Superior temporal gyrus (tissue), 1 donor: Measurements from ENCODE around the gene VPS13C.

Source experiments
- DNase-seq: peaks from one replicate; pipeline ENCODE4 v3.0.0-alpha.2; 2016; ENCODE audit errors: extremely low spot score

VPS13C gene

DNA sequence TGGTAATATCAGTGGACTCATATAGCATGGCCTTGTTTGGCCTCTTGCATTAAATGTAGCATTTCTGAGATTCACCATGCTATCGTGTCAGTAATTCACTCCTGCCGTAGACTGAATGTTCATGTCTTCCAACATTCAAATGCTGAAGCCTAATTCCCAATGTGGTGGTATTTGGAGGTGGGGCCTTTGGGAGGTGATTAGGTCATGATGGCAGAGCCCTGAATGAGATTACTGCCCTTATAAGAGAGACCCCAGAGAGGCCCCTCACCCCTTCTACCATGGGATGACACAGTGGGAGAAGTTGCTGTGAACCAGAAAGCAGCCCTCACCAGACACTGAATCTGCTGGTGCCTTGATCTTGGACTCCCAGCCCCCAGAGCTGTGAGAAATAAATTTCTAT is 241.4 kb downstream of the VPS13C start:
- DNase-seq = no peak

DNA sequence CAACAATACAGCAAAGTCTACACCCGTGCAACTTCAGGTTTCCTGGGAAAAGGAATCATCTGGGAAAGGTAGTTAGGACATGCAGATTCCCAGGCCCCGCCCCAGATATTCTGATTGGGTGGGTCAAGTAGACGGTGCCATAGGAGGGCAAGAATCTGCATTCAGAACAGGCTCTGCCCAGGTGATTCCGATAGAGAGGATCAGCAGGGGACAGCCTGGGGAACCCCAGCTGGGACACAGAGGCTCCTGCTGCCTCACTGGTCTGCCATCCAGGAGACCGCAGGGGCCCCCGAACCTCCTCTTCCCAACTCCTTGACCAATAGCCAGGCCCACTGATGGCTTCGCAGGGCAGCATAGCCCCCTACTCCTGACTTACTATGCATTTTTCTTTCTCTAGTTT is 243.4 kb downstream of the VPS13C start:
- no peak for DNase-seq

DNA sequence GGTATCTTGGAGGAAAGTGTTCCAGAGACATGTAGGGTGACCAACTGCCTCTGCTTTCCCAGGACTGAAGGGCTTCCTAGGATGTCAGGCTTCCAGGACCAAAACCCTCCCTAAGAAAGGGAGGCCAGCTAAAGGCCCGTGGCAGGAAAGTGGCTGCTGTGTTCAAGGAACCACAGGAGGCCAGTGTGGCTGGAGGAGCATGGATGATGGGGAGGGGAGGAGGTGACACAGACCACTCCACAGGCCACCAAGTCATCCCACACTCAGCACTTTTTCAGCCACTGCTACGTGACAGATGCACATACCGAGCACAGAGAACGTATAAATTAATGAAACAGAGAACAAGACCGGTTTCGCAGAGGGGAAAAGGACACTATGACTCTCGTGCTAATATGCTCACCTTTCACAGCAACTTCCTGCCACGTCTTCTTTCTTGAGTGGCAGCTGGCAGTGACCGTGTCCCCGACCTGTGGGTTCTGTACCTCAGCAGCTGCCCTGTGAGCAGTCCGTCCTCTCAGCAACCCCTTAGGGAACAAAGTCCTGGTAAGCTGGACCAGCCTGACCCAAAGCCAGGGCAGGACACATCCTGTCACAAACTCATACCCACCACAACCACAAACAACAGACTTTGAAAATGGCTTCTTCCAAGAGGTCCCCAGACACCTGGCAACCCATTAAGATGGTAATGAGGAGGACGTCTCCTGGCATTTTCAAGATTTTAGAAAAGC is 244.7 kb downstream of the VPS13C start:
- DNase-seq = no peak

DNA sequence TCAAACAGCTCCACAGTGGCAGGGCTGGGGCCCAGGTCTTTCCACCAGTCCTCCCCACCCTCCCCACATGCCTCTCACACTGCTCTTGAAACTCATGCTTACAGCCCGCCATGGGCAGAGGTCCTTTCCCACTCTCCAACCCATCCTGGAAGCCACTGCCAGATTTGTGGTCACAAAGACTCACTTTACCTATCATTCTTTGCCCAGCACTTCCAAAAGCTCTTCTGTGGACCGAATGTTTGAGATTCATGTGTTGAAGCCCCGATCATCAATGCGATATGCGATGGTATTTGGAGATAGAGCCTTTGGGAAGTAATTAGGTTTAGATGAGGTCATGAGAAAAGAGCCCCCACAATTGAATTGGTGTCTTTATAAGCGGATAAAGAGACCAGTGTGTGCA is 247.8 kb downstream of the VPS13C start:
- DNase-seq = no peak

DNA sequence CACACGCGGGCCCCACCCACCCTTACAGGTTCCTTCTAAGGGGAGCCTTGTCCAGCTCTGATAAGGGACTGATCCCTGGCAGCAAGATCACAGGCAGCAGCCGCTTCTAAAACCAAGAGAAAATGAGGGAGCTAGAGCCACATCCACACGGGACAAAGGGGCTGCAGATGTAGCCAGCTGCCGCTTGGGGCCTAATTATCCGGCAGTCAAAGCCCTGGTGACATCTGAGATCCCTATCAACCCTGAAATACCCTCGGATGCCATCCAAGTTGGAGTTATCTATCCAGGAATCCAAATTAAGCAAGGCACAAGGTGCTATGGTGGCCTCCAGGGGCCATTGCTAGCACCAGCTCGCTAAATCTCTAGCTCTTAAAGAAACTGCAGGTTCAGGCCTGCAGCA is 248.3 kb downstream of the VPS13C start:
- DNase-seq = no peak

DNA sequence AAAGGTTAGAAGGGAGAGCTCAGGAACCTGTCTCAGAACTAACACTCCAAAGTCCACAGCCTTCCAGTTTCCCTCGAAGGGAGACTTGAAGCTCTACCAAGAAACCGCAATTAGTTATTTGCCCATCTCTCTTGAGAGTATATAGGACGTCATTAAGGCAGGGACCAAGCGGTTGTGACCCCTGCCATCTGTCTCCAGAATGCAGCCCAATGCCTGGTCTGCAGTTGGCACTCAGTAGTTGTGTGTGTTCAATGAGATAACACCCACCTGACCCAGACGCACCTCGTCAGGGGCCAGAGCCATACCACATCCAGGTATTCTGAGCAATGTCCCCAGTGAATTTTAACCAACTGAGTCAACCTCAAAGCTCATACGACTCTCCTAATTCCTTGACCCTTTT is 251.0 kb downstream of the VPS13C start:
- no peak for DNase-seq

DNA sequence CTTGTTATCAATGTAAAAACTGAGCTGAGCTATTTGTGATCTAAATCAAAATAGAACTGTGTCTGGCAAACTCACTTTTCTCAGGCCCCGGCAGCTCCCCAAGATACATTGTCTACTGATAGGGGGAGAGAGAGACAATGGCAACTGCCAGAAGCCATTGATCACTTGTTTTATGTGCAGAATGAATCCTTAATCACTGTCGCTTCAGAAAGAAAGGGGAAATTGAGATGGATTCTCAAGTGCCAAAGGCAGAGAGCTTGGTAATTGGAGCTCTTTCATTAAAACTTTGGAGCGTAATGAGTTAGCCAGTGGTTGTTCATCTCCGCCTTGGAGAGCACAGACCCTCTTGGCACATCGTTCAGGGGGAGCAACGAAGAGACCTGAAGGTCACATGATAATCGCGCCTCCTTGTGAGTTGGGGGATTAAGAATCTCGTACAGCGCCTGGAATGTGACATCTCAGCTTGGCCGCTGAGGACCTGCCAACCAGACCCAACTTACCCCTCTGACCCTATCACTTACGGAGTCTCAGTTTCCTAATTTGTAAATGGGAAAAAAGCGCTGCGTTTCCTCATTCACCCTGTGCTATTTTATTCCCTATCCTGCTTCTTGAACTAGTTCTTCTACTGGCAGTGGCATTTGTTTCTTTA is 252.8 kb downstream of the VPS13C start:
- DNase-seq = no peak
